DMS79 (cell line): ENCODE data around the gene PCSK2.

Source experiments
- DNase-seq: peaks from one replicate; lab custom pipeline; 2025; lab: John Stamatoyannopoulos, UW

PCSK2 gene

GRCh38 chr20:17445543-17445942, 218.7 kb downstream of the PCSK2 start:
- no peak for DNase-seq

- no peak for DNase-seq
Measured at GRCh38 chr20:17446171-17446570, 219.3 kb downstream of the PCSK2 start.

GRCh38 chr20:17448071-17448470, 221.2 kb downstream of the PCSK2 start:
- no peak for DNase-seq

- DNase-seq = no peak
Measured at GRCh38 chr20:17449031-17449430, 222.2 kb downstream of the PCSK2 start.

- DNase-seq = no peak
Measured at GRCh38 chr20:17452441-17452840, 225.6 kb downstream of the PCSK2 start.

DNA sequence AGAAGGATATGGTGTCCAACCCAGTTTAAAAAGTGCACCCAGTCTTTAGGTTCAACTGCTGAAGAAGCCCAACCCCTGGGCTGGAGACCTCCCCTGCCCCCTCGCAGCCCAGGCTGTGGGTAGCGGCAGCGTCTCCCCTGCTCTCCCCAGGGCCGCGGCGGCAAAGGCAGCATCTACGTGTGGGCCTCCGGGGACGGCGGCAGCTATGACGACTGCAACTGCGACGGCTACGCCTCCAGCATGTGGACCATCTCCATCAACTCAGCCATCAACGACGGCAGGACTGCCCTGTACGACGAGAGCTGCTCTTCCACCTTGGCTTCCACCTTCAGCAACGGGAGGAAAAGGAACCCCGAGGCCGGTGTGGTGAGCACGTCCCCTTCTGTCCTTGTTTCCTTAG, 226.8 kb downstream of the PCSK2 start:
- DNase-seq = no peak

GRCh38 chr20:17456279-17456678, 229.4 kb downstream of the PCSK2 start:
- DNase-seq = no peak

DNA sequence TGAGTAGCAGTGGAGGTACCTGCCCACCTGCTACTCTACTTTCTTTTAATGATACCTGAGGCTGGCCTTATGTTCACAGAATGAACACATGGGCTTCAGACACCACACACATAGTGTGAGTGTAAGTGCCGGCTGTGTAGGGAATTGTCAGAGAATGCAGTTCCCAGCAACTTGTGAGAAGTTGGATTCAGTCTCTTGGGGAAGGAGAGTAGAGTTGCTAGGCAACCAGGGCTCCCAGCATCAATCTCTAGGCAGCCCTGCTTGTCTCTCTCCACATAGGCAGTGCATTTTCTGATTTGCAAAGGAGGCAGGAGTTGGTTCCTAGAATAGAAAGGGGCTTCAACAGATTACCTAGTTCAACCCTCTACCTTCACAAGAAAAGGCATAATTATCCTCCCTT, 230.2 kb downstream of the PCSK2 start:
- no peak for DNase-seq

- no peak for DNase-seq
Measured at GRCh38 chr20:17457588-17458190, 230.8 kb downstream of the PCSK2 start.

DNA sequence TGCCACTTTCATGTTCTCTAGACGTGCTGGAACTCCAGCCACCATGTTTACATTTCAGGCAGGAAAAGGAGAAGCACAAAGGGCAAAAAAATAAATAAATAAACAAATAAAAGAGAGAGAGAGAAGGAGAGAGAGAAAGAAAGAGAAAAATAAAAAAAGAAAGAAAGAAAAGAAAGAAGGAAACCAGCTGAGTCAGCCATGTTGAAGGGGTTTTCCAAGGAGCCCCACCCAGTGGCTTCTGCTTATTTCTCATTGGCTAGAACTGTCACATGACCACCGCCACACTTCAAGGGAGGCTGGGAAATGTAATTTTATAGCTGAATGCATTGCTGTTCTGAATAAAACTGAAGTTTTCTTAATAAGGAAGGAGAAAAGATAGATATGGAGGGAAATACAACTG, 233.3 kb downstream of the PCSK2 start:
- no peak for DNase-seq

GRCh38 chr20:17461941-17462340, 235.1 kb downstream of the PCSK2 start:
- no peak for DNase-seq

DNA sequence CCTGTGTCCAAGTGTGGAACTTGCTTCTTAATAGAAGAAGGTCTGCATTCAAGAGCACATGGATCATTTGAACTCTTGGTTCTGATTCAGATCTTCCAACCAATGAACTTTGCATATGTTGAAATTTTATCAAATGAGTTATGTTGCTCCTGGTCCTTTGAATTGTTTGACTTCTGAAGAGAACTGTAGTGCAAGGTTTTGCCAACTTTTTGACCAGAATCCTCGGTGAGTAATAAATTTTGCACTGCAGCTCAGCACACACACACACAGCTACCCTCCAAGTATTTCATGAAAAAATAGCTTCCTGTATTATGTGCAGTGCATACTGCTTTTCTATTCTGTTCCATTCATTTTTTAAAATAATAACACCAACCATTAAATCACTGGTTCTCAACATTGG, 236.9 kb downstream of the PCSK2 start:
- DNase-seq = no peak

GRCh38 chr20:17465236-17465635, 238.4 kb downstream of the PCSK2 start:
- no peak for DNase-seq

GRCh38 chr20:17466641-17467040, 239.8 kb downstream of the PCSK2 start:
- DNase-seq = no peak

DNA sequence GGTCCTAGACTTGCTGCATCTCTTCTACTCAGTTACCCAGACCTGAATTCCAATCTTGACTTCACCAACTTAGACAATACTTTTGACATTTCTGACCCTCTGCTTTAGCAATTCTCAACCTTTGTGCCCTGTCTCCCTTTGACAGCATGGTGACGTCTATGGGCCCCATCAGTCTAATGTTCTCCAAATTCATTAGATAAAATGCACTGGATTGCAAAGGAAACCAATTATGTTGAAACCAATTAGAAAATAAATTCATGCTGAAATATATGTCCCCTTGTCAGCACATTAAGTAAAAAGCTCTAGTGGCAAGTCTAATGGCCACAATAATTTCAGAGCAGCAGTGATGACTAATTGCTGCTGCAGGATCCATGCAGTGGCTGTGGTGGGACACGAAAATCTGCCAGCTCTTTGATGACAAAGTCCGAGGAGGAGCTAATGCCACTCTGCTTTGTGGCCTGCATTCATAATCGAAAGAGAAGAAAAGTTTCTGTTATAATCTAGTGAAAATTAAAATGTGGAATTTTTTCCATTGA, 240.3 kb downstream of the PCSK2 start:
- DNase-seq = no peak

DNA sequence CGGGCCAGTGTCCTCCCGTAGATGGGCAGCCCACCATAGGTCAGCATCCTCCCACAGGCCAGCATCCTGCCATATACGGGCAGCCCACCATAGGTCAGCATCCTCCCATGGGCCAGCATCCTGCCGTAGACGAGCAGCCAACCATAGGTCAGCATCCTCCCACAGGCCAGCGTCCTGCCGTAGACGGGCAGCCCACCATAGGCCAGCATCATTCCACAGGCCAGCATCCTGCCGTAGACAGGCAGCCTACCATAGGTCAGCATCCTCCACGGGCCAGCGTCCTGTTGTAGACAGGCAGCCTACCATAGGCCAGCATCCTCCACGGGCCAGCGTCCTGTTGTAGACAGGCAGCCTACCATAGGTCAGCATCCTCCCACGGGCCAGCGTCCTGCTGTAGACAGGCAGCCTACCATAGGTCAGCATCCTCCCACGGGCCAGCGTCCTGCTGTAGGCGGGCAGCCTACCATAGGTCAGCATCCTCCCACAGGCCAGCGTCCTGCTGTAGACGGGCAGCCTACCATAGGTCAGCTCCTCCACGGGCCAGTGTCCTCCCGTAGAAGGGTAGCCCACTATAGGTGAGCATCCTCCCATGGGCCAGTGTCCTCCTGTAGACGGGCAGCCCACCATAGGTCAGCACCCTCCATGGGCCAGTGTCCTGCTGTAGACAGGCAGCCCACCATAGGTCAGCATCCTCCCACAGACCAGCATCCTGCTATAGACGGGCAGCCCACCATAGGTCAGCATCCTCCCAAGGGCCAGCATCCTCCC, 241.4 kb downstream of the PCSK2 start:
- DNase-seq = no peak

DNA sequence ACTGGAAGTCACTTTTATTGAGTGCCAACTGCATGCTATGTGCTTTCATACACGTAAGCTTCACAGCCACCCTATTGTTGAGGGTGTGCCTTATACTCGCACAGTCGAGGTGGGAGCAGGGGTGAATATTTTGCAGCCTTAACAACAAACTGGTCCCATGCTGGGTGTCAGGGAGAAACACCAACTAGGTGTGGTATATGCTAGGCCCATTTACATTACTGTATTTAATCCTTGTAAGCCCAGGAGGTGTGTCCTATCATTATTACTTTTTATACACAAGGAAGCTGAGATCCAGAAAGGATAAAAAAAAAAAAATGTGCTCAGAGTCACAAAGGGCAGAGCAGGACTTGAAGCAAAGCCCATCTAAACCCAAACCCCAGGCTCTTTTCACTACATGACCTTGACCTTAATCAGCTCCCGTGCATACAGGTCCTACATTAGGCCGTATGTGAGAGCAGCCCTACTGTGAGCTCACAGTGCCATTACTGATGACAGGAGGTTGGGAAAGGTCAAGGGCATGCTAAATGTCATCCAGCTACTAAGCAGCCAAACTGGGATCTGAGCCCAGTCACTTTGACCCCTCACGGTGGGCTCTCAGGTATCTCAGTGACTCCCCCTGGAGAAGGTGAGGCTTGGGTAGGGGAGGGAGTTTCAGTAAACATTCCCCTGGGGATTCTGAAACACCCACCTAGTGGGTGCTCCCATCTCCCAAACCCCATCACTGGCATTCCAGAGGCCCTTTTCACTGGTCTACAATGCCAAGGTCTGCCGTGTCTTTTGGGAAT, 242.6 kb downstream of the PCSK2 start:
- no peak for DNase-seq

- DNase-seq = no peak
Measured at GRCh38 chr20:17470521-17470920, 243.7 kb downstream of the PCSK2 start.

GRCh38 chr20:17470973-17471372, 244.1 kb downstream of the PCSK2 start:
- no peak for DNase-seq

GRCh38 chr20:17471606-17472187, 244.9 kb downstream of the PCSK2 start:
- peak; percentile 95 for DNase-seq

- DNase-seq = no peak
Measured at GRCh38 chr20:17473659-17474058, 246.8 kb downstream of the PCSK2 start.

- no peak for DNase-seq
Measured at GRCh38 chr20:17479063-17479657, 252.3 kb downstream of the PCSK2 start.
